Esophagus mucosa (tissue), 1 donor: ENCODE measurements around the gene DAZAP1. TPM values are rescaled to one million over a fixed set of nuclear protein-coding genes. Genes with fewer than 3 reads are reported as not detected.

Source experiments
- ATAC-seq: fragments of 200-7000 bp; cut with Tn5 transposase; one replicate; pipeline ENCODE4 v1.9.1; 2020
- total RNA-seq: library from RNA; stranded (reverse); gene quantifications from one replicate; pipeline ENCODE4 v1.2.4, GENCODE V29; 2023
- donor health status: DM: yes; HTN: yes; CAD: no.

DAZAP1 gene
- total RNA-seq, 1 donor from 2014 or later, result 91.6 TPM

DNA sequence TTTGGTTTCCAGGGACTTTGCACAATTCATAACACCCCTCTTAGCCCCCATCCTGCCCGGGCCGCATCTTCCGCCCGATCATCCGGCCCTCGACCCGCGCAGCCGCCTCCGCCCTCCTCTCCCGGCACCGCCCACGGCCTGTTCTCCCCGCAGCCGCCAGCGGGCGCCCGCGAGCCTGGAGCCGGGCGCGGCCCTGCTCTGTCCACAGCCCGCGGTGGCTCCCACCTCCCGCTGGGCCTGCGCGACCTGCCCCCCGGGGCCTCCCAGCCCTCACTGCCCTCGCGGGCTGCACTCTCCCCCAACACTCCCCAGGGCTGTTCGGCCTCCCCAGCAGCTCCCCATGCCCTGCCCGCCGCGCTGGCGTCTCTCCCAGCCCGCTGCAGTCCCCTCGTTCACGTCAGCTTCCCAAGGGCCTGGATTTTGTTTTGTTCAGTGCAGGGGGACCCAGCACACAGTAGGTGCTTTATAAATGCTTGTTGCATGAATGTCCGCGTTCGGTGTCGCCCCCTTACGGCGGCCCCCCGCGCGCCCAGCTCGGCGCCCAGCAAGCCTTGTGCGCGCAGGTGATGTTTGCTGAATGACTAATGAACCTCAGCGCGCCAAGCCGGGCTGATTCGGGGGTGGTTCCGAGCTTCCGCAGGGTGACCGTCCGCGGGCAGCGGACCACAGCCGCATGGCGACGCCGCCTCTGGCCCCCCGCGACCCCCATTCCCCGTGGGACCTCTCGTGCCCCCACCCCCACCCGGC is 38.0 kb downstream of the DAZAP1 start:
- ATAC-seq, result peak; percentile 72

DNA sequence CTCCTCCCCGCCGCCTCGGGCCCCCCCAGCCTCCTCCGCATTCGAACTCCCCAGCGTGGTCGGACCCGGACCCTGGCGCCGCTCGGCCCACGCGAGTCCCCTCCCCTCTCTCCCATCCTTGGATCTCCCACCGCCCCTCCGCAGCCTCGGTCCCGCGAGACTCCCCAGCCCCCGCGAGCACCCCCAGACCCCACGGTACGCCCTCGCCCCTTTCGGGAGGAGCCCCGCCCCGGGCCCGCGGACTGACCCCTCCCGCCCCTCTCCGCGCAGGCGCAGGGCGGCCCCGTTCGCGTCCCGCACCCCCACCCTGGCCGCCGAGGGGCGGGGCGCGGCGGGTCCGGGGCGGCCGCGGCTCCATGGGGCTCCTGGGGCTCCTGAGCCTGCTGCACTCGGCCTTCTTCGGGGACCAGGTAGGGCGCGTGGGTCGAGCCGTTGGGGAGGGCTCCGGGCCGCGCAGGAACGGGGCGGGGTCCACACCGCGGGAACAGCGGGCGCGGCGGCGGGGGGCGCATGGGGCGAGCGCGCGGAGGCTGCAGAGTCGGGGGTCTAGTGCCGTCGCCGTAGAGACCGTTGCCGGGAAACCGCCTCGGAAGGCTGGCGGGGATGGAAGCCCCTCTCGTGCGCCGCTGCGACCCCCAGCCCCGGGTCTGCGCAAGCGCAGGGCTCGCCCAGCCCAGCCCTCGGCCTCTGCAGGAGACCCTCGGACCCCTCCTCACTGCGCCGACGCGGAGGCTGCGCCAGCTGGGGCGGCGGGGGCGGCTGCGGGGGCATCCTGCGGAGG is 38.7 kb downstream of the DAZAP1 start:
- no peak for ATAC-seq

DNA sequence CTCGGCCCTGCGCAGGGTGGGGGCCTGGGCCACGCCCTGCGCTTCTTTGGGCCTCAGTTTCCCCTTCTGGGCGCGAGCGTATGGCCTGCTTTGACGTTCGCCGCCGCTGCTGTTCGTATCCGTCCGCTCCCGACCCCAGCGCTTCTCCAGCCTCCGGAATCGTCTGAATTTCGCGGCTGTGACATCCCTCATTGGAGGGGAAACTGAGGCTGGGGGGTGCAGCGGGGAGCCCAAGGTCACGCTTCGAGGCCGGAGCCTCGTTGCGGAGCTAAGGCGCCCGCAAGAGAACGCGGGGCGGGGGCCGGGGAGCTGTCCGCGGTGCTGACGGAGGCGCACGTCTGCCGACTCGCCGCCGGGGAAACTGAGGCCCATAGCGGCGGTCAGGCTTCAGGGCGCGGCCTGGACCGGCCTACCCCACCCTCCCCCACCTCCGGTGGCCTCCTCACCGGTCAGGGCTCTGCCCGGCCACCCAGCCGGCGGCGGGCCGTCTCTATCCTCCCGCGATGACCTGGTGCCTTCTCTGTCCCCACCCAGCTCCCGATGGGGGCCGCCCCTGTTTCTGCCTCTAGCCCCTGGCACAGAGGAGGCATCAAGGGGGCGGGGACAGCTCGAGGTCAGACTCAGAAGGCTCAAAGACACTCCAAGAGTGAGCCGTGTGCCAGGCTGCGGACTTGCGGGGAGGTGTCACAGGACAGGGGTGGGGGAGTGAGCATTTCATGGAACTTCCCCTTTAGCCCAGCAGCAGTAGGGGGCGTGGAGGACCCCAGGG is 39.5 kb downstream of the DAZAP1 start:
- no peak for ATAC-seq

DNA sequence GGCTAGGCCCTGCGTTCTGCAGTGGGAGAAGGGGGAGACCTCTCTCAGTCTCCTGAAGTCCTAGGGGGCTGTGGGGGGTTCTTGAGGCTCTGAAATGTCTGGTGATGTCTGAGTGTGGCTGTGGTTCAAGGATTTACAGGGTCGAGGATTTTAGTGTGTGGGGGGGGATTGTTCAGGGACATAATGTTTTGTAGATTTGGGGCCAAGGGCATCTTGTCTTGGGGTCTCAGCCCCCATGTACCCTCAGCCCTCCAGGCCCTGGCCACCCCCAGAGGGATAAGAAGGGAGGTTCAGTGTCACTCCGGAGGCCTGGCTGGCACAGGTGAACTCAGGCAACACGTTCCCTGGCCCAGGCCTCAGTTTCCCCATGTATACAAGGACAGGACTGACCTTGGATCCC is 40.1 kb downstream of the DAZAP1 start:
- no peak for ATAC-seq

DNA sequence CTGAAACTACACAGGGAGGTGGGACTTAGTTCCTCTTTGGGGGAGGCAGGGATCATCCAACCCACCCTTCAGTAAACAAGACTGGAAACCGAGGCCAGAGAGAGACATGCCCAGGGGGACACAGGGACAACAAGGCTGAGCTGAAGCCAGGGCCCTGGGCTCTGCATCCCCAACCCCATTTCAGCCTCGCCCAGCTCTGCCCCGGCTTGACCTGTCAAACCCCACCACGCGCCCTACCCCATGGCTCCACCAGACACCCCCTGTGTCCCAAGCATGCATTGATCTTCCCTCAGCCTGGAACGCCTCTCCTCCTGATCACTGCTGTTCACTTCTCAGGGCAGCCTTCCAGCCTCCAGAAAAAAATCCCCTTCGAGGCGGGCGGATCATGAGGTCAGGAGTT is 40.6 kb downstream of the DAZAP1 start:
- ATAC-seq, result no peak

DNA sequence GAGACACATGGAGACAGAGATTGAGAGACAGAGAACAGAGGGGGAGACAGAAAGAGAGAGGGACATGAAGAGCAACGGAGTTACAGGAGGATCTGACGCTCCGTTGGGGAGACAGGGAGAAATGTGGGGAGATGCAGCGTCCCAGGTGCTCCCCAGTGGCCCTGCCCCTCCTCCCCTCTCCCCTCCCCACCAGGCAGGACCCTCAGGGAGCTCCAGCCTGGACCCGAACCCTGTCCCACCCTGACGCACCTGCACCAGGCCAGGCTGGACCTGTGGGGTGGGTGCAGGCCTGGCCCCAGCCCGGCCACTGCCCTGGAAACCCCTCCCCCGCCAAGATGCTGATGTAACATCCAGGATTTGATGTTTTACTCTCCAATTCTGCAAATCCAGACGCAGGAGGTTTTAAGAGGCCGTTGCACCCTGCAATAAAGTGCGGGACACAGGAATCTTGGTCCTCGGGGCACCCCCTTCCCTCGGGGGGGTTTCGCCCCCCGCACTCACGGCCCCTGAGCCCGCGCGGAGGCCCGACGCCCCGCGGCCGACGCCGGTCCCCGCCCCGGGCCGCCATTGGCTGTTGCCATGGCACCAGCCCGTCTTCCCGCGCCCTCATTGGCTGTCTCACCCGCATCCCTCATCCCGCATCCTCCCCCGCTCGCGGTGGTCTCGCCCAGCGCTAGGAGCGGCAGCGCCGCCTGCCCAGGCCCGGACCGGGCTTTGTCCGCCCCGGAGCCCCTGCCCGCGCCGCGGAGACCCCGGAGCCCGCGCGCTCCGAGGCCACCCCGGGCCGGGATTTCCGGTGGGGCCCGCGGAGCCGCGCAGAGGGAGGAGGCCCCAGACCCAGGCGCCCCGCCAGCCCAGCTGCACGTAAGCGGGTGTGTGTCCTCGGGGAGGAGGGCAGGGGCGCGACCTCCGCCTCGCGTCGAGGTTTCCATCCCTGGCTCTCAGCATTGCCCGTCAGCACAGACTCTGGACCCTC is 42.4 kb downstream of the DAZAP1 start, which contains the start of gene APC2:
TSS of gene APC2 (plus strand) at position 655 of the 976 bp plus-strand sequence. CDS start 2,881 bp downstream, outside the sequence.
- no peak for ATAC-seq

DNA sequence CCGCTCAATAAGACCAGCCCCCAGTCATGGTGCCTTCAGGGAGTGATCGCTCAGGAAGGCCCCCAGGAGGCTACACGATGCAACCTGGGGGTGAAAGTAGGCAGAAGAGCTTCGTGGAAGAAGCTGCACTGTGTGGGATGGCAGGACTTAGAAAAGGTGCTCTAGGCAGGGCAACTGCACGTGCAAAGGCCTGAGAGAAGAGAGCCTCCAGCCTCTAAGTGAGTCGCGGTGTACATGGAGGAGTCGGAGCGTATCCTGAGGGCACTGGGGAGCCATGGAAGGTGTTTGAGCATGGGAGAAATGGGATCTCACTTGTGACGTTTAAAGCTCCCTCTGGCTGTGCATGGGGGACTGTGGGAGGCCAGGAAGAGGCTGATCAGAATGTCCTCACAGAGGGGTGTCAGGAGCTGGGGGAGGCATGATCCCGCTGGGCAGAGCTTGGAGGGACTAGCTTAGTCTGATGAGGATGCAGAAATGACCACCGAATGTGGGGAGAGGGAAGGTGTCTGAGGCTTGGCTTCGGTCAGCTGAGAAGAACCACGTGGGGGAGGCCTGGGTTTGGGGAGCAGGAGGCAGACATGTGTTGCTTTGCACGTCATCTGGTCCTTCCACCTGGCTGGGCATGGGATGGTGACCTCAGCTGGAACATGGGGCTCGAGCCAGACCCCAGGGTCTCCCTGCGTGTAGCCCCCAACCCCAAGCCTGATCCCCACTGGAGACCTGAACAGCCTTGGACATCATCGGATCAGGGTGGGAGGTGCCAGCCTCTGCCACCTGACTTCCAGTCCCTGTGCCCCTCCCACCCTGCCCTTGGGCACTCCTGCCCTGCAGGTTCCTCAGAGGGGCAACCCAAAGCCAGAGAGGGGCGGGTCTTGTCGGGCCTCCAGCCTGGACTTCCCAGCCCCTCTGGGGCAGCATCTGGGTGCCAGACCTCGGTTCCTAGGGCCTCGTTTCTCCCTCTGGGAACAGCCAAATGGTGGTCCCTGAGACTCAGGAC is 43.6 kb downstream of the DAZAP1 start:
- ATAC-seq, result no peak

DNA sequence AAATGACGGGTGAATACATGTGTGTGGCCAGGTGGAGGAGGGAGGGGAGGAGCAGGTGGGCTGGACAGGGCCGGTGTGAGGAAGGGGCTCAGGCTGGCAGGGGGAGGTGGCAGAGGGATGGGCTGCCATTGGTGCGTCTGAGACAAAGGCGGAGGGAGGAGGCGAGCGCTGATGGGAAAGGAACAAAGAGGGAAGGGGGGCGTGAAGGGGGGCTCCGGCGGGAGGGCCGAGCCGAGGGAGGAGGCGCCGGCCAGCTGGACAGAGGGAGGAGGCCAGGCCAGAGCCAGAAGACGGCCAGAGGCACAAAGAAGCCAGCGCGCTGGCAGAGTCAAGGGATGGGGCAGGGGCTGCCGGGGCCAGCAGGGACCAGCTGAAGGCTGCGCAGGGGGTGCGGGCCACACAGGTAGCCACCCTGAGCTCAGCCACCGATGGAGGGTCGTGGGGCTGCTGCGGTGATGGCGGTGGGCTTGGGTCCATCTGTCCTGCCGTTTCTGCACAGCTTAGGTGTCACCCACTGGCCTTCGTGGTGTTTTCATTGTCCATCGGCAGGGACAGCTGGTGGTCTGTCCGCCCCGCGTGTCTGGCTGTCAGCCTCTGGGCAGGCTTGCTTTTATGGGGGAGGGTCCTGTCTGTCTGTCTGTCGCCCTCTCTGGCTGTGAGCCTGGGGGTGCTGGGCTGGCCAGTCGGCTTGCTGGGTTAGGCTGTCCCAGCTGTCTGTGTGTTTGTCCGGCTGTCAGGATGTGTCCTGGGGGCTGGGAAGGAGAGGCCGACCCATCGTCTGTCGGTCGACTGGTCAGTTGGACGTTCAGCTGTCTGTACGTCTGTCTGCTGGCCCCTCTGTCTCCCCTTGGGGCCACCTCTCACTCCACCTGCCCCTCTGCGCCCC is 44.8 kb downstream of the DAZAP1 start:
- ATAC-seq, result no peak

DNA sequence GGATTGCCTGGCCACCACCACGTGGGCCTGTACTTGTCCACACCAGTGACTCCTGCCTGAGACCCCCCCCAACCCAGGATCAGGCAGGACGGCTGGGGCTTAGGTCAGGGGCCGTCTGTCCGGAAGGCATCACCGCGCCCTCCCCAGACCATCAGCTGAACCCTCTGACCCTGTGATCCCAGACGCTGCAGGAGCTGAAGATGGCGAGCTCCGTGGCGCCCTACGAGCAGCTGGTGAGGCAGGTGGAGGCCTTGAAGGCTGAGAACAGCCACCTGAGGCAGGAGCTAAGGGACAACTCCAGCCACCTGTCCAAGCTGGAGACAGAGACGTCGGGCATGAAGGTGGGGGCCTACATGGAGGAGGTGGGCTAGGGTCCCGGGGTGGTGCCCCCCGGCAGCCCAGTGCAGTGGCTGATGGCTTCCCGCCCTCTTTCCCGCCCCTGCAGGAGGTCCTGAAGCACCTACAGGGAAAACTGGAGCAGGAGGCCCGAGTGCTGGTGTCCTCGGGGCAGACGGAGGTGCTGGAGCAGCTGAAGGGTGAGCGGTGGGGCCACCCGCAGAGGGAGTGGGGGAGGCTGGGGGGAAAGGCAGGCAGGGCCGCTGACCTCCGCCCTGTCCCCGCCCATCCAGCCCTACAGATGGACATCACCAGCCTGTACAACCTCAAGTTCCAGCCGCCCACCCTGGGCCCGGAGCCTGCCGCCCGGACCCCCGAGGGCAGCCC is 45.6 kb downstream of the DAZAP1 start:
- no peak for ATAC-seq

DNA sequence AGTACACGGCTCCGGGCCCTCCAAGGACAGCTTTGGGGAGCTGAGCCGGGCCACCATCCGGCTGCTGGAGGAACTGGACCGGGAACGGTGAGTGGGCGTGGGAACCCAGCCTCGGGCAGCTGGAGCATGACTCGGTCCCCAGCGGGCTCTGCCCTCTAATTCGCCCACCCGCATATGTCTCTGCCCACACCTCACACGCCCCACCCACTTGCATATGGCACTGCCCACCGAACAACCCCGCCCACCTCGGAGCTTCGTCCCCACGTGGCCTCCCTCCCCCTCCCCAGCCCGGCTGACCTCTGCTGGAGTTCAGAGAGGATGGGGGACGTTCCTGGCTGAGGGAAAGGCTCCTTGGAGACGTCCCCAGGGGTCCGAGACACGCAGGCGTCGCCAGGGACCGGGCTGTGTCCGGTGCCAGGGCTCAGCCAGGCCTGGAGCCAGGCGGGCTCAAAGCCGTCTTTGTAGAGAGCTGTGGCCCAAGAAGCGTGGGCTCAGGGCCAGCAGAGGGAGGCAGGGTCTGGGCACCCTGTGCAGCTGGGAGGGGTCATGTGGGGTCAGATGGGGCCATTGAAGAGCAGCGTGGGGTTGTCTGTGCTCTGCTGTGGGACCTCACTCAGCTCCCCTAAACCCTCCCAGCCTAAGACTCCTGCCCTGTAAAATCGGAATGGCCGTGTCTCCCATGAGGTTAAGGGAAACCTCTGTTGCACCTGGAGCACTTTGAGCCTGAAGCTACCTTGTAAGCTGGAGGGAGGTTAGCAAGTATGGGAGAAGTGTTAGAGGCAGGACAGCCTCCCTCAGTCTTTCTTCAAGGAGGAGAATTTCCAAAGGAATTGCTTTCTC is 46.4 kb downstream of the DAZAP1 start:
- no peak for ATAC-seq

DNA sequence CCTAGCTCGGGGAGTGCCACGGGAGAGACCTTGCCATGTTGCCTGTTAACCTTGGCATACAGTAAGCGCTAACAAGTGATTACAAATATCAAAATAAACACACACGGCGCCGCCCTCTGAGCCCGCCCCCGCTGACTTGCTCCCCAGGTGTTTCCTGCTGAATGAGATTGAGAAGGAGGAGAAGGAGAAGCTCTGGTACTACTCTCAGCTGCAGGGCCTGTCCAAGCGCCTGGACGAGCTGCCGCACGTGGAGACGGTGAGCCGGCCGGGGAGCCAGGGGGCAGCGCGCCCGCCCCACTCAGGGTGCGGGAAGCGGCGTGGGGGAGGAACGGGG is 47.6 kb downstream of the DAZAP1 start:
- peak; percentile 30 for ATAC-seq

DNA sequence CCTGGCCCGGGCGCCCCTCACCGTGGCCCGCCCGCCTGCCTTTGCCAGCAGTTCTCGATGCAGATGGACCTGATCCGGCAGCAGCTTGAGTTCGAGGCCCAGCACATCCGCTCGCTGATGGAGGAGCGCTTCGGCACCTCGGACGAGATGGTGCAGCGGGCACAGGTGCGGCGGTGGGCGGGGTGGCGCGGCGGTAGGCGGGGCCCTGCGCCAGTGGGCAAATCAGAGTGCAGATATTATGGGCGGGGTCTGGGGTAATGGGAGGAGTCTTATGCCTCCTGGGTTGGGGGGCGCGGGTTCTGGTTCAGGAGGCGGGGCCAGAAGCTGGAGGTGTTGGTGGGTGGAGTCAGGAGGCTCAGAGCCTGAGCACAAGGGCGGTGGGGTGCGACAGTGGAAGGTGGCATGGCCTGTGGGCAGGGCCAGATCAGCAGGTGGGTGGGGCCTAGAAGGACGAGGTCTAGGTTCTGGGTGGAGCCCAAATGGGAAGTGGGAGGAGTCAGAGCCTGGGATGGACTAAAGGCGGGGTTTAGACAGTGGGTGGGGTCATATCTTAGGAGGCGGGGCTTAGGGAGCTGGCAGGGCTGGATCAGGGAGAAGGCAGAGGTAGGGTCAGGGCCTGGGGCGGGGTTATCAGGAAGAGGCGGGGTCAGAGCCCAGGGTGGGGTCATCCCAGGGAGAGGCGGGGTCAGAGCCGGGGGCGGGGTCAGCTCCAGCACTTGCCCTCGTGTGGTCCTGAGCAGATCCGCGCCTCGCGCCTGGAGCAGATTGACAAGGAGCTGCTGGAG is 48.1 kb downstream of the DAZAP1 start:
- peak; percentile 77 for ATAC-seq

DNA sequence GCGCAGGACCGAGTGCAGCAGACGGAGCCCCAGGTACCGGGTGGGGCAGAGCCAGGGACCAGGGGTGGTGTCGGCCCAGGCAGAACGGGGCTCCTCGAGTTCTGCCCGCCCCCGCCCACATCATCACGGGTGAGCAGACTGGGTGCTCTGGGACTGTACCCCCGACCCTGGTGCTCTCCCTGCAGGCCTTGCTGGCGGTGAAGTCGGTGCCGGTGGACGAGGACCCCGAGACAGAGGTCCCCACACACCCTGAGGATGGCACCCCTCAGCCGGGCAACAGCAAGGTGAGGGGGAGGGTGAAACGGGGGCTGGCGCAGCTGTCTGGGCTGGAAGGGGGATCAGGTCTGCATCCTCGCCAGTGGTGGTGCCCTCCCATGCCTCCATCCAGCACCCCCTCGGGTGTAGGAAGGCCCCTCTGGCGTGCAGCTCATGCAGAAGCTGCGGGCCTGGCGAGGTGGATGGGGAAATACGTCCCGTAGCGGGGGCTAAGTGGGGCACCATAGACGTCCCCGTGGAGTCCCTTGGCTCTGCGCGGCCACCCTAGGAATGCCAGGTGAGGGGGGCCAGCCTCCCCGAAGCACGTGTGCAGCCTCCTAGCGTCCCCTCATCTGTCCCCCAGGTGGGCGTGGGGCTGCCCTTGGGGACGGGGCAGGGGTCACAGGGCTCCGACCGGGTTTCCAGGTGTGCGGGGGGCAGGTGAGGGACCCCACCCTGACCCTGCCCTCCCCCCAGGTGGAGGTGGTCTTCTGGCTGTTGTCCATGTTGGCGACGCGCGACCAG is 48.9 kb downstream of the DAZAP1 start:
- ATAC-seq, result no peak

DNA sequence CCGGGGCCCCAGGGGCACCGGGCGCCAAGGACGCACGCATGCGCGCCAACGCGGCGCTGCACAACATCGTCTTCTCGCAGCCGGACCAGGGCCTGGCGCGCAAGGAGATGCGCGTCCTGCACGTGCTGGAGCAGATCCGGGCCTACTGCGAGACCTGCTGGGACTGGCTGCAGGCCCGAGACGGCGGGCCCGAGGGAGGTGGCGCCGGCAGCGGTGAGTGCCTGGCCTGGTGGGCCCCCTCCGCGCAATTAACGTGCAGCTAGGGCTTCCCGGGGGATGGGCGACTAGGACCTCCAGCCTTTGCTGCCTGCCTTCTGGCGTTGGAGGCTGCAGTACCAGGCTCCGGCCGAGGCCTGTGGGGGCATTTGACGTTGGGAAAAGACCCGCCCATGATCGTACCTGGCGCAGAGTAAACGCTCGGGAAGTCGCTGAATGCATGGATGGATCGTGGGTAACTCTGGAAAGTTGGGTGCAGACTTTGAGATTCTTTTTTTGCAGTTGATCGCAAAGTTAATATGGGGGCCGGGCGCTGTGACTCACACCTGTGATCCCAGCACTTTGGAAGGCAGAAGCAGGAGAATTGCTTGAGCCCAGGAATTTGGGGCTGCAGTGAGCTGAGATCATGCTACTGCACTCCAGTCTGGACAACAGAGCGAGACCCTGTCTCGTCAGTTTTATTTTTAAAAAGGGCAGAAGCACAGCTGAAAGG is 49.8 kb downstream of the DAZAP1 start:
- no peak for ATAC-seq

DNA sequence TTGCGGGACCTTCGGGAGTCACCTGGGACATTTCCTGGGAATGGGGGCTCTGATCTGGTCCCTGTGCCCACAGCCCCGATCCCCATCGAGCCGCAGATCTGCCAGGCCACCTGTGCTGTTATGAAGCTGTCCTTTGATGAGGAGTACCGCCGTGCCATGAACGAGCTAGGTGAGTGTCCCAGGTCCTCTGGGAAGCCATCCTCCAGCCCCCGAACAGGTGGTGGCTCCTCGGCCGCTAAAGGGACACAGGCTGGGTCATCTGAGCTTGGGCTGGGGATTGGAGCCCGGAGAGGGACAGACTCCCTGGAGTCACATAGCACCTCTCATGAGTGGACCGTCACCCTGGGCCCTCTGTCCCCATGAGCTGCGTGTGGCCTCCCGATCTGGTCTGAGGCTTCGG is 50.5 kb downstream of the DAZAP1 start:
- ATAC-seq, result no peak

DNA sequence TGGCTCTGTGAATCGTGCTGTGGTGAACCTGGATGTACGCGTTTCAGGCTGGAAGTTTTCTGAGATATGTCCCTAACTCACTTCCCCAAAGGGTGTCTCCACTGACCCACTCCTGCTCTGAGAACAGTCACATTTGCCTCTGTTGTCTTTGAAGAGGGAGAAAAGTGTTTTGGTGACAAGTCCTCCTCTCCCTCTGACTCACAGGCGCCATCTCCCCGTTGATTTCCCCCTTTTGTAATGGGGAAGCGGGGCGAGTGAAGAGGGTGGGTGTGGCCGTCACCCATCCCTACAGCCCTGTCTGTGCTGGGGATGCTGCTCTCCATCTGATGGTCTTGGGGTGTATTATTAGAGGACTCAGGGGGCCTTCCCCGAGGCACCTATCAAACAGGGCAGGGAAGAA is 52.1 kb downstream of the DAZAP1 start:
- ATAC-seq, result no peak
